ENCODE data around the gene PDE4D. TPM values are rescaled to one million over a fixed set of nuclear protein-coding genes. Genes with fewer than 3 reads are reported as not detected.

PDE4D gene
- total RNA-seq, 1 experiment from 2014 or later = 17.2 TPM

DNA sequence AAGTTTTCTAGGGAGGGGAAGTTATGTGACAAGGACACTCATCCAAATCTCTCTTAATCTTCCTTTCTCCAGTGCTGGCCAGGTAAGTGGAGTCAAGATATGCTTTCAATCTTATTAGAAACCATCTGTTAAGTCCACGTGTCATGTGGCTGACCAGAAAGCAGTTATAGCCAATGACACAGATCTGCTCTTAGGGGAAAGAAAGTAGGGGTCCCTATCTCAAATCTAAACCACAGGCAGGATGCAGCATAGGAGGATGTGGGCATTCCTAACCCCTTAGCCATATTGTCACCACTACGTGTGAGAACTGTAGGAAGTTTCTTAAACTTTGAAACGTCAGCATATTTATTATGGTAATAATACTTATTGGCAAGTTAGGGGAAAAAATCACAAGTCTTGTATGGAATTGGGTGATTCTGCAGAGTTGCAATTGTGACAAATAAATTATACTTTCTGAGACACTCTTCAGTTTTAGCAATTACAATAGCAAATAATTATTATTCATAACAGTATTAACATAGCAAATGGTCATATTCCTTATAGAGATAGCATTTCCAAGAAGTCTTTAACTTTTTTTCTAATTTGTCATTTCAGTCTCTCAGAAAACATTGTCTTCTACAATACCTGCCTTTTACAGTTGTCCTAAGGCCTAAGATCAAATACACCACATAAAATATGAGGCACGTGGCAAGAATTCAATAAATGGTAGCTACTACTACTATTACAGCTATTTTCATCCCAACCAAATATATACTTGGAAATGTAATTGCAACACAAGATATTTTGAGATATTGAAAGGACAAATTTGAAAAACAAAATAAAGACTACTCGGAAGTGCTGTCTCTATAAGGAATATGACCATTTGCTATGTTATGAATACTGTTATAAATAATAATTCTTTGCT lies 236.9 kb downstream of the PDE4D start:
- peak; percentile 53 for DNase-seq (ENCODE audit: low read depth)

DNA sequence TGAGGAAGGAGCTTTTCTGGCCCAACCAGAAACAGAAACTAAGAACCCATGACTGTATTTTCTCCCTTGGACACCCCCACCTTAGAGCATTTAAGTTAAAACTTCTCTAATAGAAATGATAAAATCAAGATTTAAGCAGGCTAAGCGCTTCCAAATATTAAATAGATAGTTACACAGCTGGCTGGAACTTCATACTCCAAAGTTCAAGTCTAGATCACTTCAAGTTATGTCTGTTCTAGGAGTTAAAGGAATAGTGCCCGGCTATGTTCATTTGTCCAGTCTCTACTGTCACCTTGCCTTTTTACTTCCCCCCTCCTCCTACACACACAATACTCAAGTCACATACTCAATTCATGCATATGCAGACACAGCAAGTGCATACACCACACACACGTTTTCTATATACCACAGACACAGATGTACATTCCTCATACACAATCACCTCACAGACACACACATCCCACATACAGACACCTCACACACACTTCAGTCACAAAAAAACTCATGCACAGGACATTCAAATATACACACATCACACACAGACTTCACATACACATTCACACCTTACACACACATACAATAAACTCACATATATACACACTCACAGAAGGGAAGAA lies 237.7 kb downstream of the PDE4D start:
- DNase-seq (ENCODE audit: low read depth) = no peak

DNA sequence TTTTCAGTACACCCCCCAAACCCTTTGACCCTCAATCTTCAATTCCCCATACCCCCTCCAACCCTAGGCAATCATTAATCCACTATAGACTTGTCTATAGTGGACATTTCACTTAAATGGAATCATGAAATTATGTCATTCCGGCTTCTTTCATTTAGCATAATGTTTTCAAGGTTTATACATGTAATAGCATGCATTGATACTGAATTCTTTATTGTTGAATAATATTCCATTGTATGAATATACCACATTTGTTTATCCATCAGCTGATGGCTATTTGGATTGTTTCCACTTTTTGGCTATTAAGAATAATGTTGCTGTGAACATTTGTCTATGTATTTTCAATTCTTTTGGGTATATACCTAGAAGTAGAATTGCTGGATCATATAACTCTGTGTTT lies 238.8 kb downstream of the PDE4D start:
- DNase-seq (ENCODE audit: low read depth) = no peak

DNA sequence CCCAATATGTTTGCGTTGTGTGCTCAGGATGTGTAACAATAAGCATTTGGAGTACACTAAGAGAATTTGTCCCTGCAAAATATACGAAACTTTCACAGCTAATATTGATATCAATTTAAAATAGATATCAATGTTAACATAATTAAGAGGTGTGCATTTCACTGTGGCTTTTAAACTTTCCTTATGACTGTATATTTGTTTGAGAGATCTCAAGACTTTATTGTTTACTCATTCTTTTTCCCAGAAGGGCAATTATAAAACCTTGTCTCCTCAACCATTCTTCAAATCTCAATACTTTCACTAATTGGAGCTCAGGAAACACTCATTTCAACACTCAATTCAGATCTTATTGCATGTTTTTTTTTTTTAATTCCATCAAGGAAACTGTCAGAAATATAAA lies 241.1 kb downstream of the PDE4D start:
- DNase-seq (ENCODE audit: low read depth) = no peak

DNA sequence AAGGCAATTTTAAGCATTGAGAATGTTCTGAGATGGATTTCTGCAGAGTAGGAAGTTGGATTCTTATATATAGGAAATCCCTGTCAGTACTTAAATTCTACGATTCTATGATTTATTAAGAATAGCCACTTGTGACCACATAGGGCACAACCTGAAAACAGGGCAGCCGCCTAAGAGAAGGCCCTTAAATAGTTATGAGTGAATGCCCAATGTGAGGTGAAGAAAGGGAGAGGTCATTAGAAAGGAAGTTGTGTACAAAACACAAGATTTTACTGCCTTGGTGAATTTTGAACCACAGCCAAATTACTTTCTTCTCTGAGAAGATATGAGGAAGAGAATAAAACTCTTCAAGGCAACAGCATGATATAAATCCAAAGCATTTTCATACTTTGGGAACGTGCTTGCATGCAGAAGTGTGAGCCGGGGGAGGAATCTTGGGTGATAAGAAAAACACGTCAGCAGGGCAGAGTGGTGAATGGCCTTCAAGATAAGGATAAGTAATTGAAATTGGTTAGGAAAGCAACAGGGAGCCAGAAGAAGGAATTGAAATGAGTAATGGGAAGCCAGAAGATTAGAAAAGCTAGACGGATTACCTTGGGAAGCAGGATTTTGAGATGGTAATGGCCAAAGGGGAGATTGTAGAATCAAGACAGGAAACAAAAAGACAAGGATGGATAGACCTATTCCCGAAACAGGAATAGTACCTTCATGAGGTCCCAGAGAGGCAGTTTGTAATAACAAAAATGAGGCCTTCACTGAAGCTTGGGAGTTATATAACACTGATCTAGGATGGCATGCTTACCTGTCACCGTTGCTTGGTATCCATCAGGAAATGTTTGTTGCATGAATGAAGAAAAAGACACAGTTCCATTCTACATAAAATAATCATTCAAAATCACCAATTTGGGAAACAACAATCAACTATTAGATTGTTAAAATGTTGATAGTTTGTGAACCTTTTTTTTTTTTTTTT lies 244.3 kb downstream of the PDE4D start:
- DNase-seq (ENCODE audit: low read depth) = no peak

GRCh38 chr5:59648038-59648831 lies 245.3 kb downstream of the PDE4D start:
- no peak for DNase-seq (ENCODE audit: low read depth)

- DNase-seq (ENCODE audit: low read depth) = no peak
These were observed 248.1 kb downstream of the PDE4D start for GRCh38 chr5:59645380-59645779.

- peak; percentile 53 for DNase-seq (ENCODE audit: low read depth)
These were observed 253.1 kb downstream of the PDE4D start for GRCh38 chr5:59640411-59640810.

GRCh38 chr5:59637884-59638580 lies 255.5 kb downstream of the PDE4D start:
- no peak for DNase-seq (ENCODE audit: low read depth)

DNA sequence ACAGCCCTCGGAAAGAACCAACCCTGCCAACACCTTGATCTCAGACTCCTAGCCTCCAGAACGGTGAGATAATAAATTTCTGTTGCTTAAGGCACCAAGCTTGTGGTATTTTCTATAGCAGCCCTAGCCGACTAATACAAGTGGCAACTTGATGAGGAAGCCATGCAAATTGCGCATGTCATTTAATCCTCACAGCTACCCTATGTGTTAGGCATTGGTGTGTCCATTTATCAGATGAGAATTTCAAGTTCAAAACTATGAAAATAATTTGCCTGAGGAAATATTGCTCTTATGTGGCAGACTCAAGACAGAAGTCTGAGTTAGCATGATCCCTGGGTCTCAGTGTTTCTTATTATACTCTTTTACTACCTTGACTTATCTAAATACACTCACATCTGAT lies 264.0 kb downstream of the PDE4D start:
- no peak for DNase-seq (ENCODE audit: low read depth)

GRCh38 chr5:59628062-59628828 lies 265.3 kb downstream of the PDE4D start:
- no peak for DNase-seq (ENCODE audit: low read depth)

DNA sequence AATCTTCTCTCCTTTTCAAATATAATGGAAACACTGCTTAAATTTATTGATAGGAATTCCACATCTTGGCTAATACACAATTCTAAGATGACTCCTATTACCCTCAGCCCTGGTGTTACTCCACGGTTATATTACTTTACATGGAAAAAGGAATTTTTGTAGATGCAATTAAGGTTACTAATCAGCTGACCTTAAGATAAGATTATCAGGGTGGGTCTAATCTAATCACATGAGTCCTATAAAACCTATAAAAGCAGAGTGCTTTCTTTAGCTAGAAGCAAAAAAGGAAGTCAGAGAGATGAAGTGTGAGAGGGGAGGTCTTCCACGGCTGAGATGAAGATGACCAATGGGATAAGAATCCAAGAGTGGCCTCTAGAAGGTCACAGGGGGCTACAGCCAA lies 268.6 kb downstream of the PDE4D start:
- DNase-seq (ENCODE audit: low read depth) = no peak

DNA sequence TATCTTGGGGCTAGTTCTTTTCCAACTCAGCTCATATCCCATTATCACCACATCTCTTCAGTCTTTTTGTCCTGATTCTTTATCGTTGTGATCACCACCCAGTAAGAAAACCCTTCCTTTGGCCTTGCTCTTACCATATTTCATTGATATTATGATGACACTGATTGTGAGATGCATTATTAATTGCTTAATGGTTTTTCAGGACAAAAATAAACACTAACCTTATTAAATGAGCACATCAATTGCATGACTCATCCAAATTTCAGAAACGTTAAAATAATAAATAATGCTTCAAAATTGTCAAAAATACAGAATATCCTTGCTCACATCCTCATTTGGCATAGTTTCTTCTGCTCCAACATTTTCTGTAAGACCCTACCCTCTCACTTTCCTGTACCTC lies 270.7 kb downstream of the PDE4D start:
- DNase-seq (ENCODE audit: low read depth) = no peak

- DNase-seq (ENCODE audit: low read depth) = no peak
These were observed 272.0 kb downstream of the PDE4D start for GRCh38 chr5:59621477-59621876.

DNA sequence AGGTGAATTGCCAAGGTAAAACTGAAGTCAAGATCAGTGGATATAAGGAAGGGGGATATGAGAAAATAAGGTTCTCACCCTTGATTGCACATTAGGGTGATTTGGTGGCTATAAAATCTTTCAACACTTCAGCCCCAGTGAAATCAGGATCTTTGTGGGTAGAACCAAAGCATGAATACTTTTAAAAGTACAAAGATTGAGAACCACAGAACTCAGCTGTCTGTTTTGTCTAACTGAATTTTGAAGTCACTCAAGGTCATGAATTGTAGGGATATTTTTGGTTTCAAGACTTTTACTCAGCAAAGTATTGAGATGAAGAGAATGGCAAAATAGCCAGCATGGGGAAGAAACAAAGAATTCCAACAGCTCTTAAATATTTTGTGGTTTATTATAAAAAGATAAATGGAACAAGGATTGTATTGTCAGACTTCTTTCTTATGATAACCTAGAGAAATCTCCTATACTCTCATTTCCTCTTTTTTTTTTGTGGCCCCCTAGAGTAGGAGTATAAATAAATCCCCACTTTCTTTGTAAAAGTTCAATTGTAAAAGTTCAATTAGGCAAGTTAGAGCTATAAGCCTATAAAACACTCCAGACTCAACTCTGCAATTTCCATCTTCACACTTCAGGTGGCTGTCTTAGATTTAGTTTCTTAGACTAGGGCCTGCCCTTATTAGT lies 272.9 kb downstream of the PDE4D start:
- DNase-seq (ENCODE audit: low read depth) = no peak

DNA sequence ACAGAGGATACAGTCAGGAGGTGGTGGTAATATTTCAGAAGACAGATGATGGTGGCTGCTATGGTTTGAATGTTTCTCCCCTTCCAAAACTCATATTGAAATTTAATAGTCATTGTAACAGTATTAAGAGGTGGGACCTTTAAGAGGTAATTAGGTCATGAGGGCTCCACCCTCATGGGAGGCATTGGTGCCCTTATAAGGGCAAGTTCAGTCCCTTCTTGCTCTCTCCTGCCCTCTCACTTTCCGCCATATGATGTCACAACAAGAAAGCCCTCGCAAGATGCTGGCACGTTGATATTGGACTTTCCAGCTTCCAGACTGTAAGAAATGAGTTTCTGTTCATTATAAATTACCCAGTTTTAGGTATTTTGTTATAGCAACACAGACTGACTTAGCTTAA lies 274.9 kb downstream of the PDE4D start:
- DNase-seq (ENCODE audit: low read depth) = no peak

- no peak for DNase-seq (ENCODE audit: low read depth)
These were observed 276.2 kb downstream of the PDE4D start for GRCh38 chr5:59617186-59617771.

DNA sequence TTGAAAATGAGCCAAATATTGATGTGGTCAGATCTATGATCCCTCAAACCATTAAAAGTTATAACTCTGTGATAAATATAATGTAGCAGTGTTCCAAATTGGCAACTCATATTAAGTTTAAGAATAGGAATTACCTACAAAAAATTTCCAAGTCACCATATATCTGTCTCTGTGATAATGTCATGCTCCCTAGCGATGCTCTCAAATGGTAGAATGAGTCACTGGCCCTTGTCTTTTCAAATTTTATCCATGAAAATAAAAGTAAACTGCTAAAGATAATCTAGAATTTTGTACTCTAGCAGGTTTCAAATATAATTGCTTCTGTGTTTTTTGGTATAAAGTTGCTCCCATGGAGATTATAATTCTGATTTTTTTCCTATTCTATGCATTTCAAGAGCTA lies 277.1 kb downstream of the PDE4D start:
- no peak for DNase-seq (ENCODE audit: low read depth)

- DNase-seq (ENCODE audit: low read depth) = peak; percentile 33
These were observed 278.3 kb downstream of the PDE4D start for GRCh38 chr5:59615272-59615671.

Data from RPMI7951 (cell line).